H9 (cell line): Measurements from ENCODE around the gene KRT36. TPM values are rescaled to one million over a fixed set of nuclear protein-coding genes. Genes with fewer than 3 reads are reported as not detected.

Source experiments
- DNase-seq: peaks from one replicate; pipeline ENCODE4 v3.0.0-alpha.2; 2017
- H2AFZ ChIP-seq: one replicate; pipeline ENCODE4 v1.6.1; 2013; ENCODE audit warnings: mild to moderate bottlenecking, low read length, control low read depth, moderate library complexity
- H2AK5ac ChIP-seq: 2 replicates; pipeline ENCODE4 v1.6.1; 2013; ENCODE audit warnings: low read length, control low read depth, mixed read lengths; ENCODE audit not compliant: insufficient read length
- H2BK120ac ChIP-seq: one replicate; pipeline ENCODE4 v1.6.1; 2013; ENCODE audit warnings: low read depth, mild to moderate bottlenecking, low read length, control low read depth, inconsistent platforms; ENCODE audit not compliant: poor library complexity, severe bottlenecking
- H2BK12ac ChIP-seq: 2 replicates; pipeline ENCODE4 v1.6.1; 2013; ENCODE audit warnings: low read length, control low read depth, mixed read lengths, low read depth; ENCODE audit not compliant: insufficient read length
- H2BK15ac ChIP-seq: 2 replicates; pipeline ENCODE4 v1.6.1; 2013; ENCODE audit warnings: low read depth, low read length, control low read depth
- H2BK20ac ChIP-seq: one replicate; pipeline ENCODE4 v1.6.1; 2013; ENCODE audit warnings: low read depth, mild to moderate bottlenecking, low read length, control low read depth, inconsistent platforms; ENCODE audit not compliant: poor library complexity, severe bottlenecking
- H2BK5ac ChIP-seq: 2 replicates; pipeline ENCODE4 v1.6.1; 2013; ENCODE audit warnings: low read length, control low read depth, mixed read lengths; ENCODE audit not compliant: insufficient read length
- H3K14ac ChIP-seq: 2 replicates; pipeline ENCODE4 v1.6.1; 2013; ENCODE audit warnings: low read length, control low read depth; ENCODE audit not compliant: insufficient read depth
- H3K18ac ChIP-seq: 2 replicates; pipeline ENCODE4 v1.6.1; 2013; ENCODE audit warnings: low read depth, mild to moderate bottlenecking, mixed read lengths, low read length, control low read depth; ENCODE audit not compliant: insufficient read length
- H3K23ac ChIP-seq: 2 replicates; pipeline ENCODE4 v1.6.1; 2013; ENCODE audit warnings: low read length, control low read depth, mixed read lengths, low read depth; ENCODE audit not compliant: insufficient read length
- H3K23me2 ChIP-seq: 2 replicates; pipeline ENCODE4 v1.6.1; 2013; ENCODE audit warnings: low read depth, mild to moderate bottlenecking, mixed read lengths, low read length, control low read depth; ENCODE audit not compliant: insufficient read length, poor library complexity, severe bottlenecking
- H3K27ac ChIP-seq: 2 replicates; pipeline ENCODE4 v1.5.1; 2013; ENCODE audit warnings: low read length, control low read depth, mixed read lengths, low read depth; ENCODE audit not compliant: insufficient read length
- H3K27me3 ChIP-seq: 2 replicates; pipeline ENCODE4 v1.6.1; 2013; ENCODE audit warnings: low read length, control low read depth, inconsistent platforms; ENCODE audit not compliant: insufficient read depth
- H3K4ac ChIP-seq: 2 replicates; pipeline ENCODE4 v1.6.1; 2013; ENCODE audit warnings: low read depth, mild to moderate bottlenecking, control low read depth, inconsistent platforms, low read length, moderate library complexity
- H3K4me1 ChIP-seq: 2 replicates; pipeline ENCODE4 v1.6.1; 2013; ENCODE audit warnings: low read length, control low read depth, inconsistent platforms; ENCODE audit not compliant: insufficient read depth
- H3K4me2 ChIP-seq: 2 replicates; pipeline ENCODE4 v1.6.1; 2013; ENCODE audit warnings: low read length, control low read depth, mixed read lengths; ENCODE audit not compliant: insufficient read length, insufficient read depth
- H3K56ac ChIP-seq: 2 replicates; pipeline ENCODE4 v1.6.1; 2013; ENCODE audit warnings: low read depth, mild to moderate bottlenecking, mixed read lengths, low read length, control low read depth; ENCODE audit not compliant: insufficient read length
- H3K79me1 ChIP-seq: 2 replicates; pipeline ENCODE4 v1.6.1; 2013; ENCODE audit warnings: low read depth, mild to moderate bottlenecking, moderate library complexity, low read length, control low read depth, inconsistent platforms; ENCODE audit not compliant: insufficient read depth, poor library complexity, severe bottlenecking
- H3K79me2 ChIP-seq: 2 replicates; pipeline ENCODE4 v1.6.1; 2013; ENCODE audit warnings: low read length, control low read depth, inconsistent platforms; ENCODE audit not compliant: insufficient read depth
- H3K9ac ChIP-seq: 2 replicates; pipeline ENCODE4 v1.6.1; 2013; ENCODE audit warnings: low read length, control low read depth, mixed read lengths; ENCODE audit not compliant: insufficient read length; ENCODE audit errors: extremely low read depth
- H3K9me3 ChIP-seq: one replicate; pipeline ENCODE4 v1.6.1; 2013; ENCODE audit warnings: low read depth, low read length, inconsistent platforms; ENCODE audit not compliant: control insufficient read depth
- H3T11ph ChIP-seq: one replicate; pipeline ENCODE4 v1.6.1; 2013; ENCODE audit warnings: mild to moderate bottlenecking, low read length, control low read depth, inconsistent platforms
- H4K20me1 ChIP-seq: one replicate; pipeline ENCODE4 v1.6.1; 2013; ENCODE audit not compliant: control insufficient read depth, insufficient read length, insufficient read depth
- H4K5ac ChIP-seq: 2 replicates; pipeline ENCODE4 v1.6.1; 2013; ENCODE audit warnings: low read depth, mild to moderate bottlenecking, mixed read lengths, low read length, control low read depth; ENCODE audit not compliant: insufficient read length
- H4K8ac ChIP-seq: replicated peaks from 2 replicates; pipeline ENCODE4 v1.6.1; 2013; ENCODE audit warnings: low read length, control low read depth, mixed read lengths, low read depth; ENCODE audit not compliant: insufficient read length
- H4K91ac ChIP-seq: 2 replicates; pipeline ENCODE4 v1.6.1; 2013; ENCODE audit warnings: low read depth, mild to moderate bottlenecking, moderate library complexity, mixed read lengths, low read length, control low read depth; ENCODE audit not compliant: insufficient read length
- H3K27ac Mint-ChIP-seq, 3 experiments: 2 replicates in 2 of 3; 3 replicates in 1 of 3; pipeline ENCODE4 v1.8.0; 2020 to 2021; ENCODE audit warnings: mixed read lengths in 3 of 3, mild to moderate bottlenecking in 1 of 3, moderate library complexity in 1 of 3
- H3K27me3 Mint-ChIP-seq: 2 replicates; pipeline ENCODE4 v1.8.0; 2021; ENCODE audit warnings: low read depth, mild to moderate bottlenecking, moderate library complexity, mixed read lengths
- H3K36me3 Mint-ChIP-seq, 3 experiments: 2 replicates in 2 of 3; 3 replicates in 1 of 3; pipeline ENCODE4 v1.8.0; 2020 to 2021; ENCODE audit warnings: low read depth in 3 of 3, mixed read lengths in 3 of 3; ENCODE audit not compliant: insufficient read depth in 1 of 3
- H3K4me1 Mint-ChIP-seq, 2 experiments: 2 replicates each; pipeline ENCODE4 v1.8.0; 2020; ENCODE audit warnings: mixed read lengths in 2 of 2
- H3K4me3 Mint-ChIP-seq, 2 experiments: 2 replicates in 1 of 2; 3 replicates in 1 of 2; pipeline ENCODE4 v1.8.0; 2020 to 2021; ENCODE audit warnings: mild to moderate bottlenecking in 2 of 2, mixed read lengths in 2 of 2, moderate library complexity in 1 of 2
- H3K9me3 Mint-ChIP-seq, 2 experiments: 2 replicates in 1 of 2; 3 replicates in 1 of 2; pipeline ENCODE4 v1.8.0; 2020; ENCODE audit warnings: mild to moderate bottlenecking in 2 of 2, mixed read lengths in 2 of 2, moderate library complexity in 1 of 2
- WGBS: extraction: QIAGEN DNeasy Blood & Tissue Kit; methylation state at CpG from one replicate; pipeline ENCODE4 v1.1.7; 2013; ENCODE audit warnings: missing lambda C conversion rate, low lambda C conversion rate, mixed read lengths; ENCODE audit not compliant: insufficient read length; ENCODE audit errors: extremely low coverage; 5-methylcytosine and 5-hydroxymethylcytosine counted together
- total RNA-seq: library from RNA; stranded (reverse); gene quantifications from 2 replicates; pipeline ENCODE4 v1.2.1, GENCODE V29; 2021
- TF ChIP-seq, protein P1 (sequence below): fragments of 200-600 bp; sonication (generic); conservative IDR thresholded peaks from 3 replicates; pipeline ENCODE4 v1.8.0; 2021; ENCODE audit warnings: antibody characterized with exemption, mild to moderate bottlenecking

The KRT36 gene
- total RNA-seq, 1 experiment from 2014 or later = not detected

DNA sequence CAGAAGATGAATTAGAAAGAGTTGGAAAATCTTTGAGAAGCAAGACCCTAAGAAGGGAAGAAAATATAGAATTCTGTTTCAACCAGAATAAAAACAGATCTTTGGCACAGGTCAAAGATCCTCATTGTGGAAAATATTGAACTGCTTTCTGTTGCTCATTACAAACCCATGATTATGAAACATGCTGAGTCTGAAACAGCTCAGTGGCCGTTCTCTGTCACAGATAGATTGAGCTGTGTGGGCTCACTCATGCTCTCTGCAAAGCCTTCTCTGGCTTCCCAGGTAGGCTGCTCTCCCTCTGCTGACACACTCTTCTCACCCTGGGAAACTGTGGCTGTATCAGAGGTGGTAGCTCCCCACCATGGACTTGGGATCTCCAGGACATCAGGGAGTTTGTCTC, 45.5 kb downstream of the KRT36 start:
- no peaks in the 10 kb centered on the region; a peak in 1 of 5 replicates for H3K9me3 Mint-ChIP-seq
- H2BK5ac ChIP-seq = no peak overlapping the region
- H4K8ac ChIP-seq = no peak overlapping the region
- H3T11ph ChIP-seq = no peak overlapping the region
- no peak overlapping the region for H2BK120ac ChIP-seq
- H3K4ac ChIP-seq = no peak overlapping the region
- no peak overlapping the region for H2BK20ac ChIP-seq
- TF ChIP-seq, protein P1, sequence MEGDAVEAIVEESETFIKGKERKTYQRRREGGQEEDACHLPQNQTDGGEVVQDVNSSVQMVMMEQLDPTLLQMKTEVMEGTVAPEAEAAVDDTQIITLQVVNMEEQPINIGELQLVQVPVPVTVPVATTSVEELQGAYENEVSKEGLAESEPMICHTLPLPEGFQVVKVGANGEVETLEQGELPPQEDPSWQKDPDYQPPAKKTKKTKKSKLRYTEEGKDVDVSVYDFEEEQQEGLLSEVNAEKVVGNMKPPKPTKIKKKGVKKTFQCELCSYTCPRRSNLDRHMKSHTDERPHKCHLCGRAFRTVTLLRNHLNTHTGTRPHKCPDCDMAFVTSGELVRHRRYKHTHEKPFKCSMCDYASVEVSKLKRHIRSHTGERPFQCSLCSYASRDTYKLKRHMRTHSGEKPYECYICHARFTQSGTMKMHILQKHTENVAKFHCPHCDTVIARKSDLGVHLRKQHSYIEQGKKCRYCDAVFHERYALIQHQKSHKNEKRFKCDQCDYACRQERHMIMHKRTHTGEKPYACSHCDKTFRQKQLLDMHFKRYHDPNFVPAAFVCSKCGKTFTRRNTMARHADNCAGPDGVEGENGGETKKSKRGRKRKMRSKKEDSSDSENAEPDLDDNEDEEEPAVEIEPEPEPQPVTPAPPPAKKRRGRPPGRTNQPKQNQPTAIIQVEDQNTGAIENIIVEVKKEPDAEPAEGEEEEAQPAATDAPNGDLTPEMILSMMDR = no peak
- no CpG with 5 or more reads among the region's 1 CpG for WGBS
- no peaks in the 10 kb centered on the region for H3K27me3 ChIP-seq
- H3K56ac ChIP-seq = no peak overlapping the region
- no peak overlapping the region for H2AK5ac ChIP-seq
- no peaks in the 10 kb centered on the region; a peak in 1 of 7 replicates for H3K36me3 Mint-ChIP-seq
- no peak for DNase-seq
- H3K27ac Mint-ChIP-seq = no peak overlapping the region; a peak in 3 of 7 replicates
- H4K20me1 ChIP-seq = no peaks in the 10 kb centered on the region
- peaks cover 6% of the 10 kb centered on the region in 2 experiments for H3K4me1 Mint-ChIP-seq
- H3K9ac ChIP-seq = no peak overlapping the region
- H3K23me2 ChIP-seq = no peaks in the 10 kb centered on the region
- no peak overlapping the region for H4K5ac ChIP-seq
- H3K14ac ChIP-seq = no peak overlapping the region
- no peaks in the 10 kb centered on the region for H3K9me3 ChIP-seq
- H3K4me3 Mint-ChIP-seq = no peak overlapping the region; a peak in 1 of 5 replicates
- H3K79me2 ChIP-seq = no peaks in the 10 kb centered on the region
- H3K4me1 ChIP-seq = no peaks in the 10 kb centered on the region
- no peak overlapping the region for H4K91ac ChIP-seq
- no peak overlapping the region for H2AFZ ChIP-seq
- H2BK12ac ChIP-seq = no peak overlapping the region
- no peak overlapping the region for H3K27ac ChIP-seq
- no peak overlapping the region for H2BK15ac ChIP-seq
- no peak overlapping the region for H3K4me2 ChIP-seq
- no peaks in the 10 kb centered on the region for H3K79me1 ChIP-seq
- no peak overlapping the region for H3K23ac ChIP-seq
- no peak overlapping the region for H3K18ac ChIP-seq
- peaks cover 25% of the 10 kb centered on the region for H3K27me3 Mint-ChIP-seq
